Hindlimb muscle (tissue), 1 donor: ENCODE results near the gene MDM2. TPM values are rescaled to one million over a fixed set of nuclear protein-coding genes. Genes with fewer than 3 reads are reported as not detected.
"Not testable (repeated sequence)": the region's sequence is repeated elsewhere in the genome, so short reads cannot be mapped to it uniquely, and the experiment has no call there.

Experiments
- DNase-seq: peaks from one replicate; pipeline ENCODE4 v3.0.0-alpha.2; 2013
- polyA plus RNA-seq: library from polyadenylated mRNA; unstranded; fragments of 120-200 nt; gene quantifications from one replicate; pipeline ENCODE4 v1.2.1, GENCODE V29; 2013; ENCODE audit not compliant: insufficient read length

The MDM2 gene
- polyA plus RNA-seq, 1 donor = 40.7 TPM

DNA sequence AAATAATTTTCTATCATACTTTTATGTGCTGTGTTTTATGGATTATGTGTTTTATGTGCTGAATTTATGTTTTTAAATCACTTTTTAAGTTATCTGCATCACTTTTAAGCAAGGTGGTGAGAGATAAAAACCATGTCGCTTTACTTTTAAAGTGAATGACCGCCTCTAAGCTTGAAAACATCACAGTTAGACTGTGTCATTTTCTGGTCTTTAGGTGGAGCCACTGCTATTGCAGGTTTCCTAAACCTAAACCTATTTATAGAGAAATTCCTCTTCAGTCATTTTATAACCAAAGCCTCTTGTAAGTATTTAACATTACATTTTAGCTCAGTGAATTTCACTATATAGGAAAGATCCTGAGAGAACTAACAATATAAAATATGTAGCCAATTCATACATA is 21.0 kb upstream of the MDM2 start:
- DNase-seq = no peak

DNA sequence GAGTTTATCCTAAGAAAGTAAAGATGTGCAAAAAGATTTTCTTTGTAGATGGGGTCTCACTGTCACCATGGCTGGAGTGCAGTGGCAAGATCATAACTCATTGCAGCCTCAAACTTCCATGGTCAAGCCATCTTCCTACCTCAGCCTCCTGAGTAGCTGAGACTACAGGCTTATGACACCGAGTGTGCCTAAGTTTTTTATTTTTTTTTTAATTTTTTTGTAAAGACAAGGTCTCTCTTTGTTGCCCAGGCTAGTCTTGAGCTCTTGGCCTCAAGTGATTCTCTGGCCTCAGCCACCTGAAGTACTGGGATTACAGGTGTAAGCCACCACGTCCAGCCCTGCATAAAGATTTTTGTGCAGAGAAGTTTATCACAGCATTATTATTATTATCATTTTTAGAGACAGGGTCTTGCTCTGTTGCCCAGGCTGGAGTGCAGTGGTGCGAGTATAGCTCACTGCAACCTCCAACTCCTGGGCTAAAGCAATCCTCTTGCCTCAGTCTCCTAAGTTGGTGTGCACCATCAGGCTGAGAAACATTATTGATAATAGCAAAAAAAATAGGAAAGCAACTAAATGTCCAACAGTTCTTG is 19.3 kb upstream of the MDM2 start:
- no peak for DNase-seq

DNA sequence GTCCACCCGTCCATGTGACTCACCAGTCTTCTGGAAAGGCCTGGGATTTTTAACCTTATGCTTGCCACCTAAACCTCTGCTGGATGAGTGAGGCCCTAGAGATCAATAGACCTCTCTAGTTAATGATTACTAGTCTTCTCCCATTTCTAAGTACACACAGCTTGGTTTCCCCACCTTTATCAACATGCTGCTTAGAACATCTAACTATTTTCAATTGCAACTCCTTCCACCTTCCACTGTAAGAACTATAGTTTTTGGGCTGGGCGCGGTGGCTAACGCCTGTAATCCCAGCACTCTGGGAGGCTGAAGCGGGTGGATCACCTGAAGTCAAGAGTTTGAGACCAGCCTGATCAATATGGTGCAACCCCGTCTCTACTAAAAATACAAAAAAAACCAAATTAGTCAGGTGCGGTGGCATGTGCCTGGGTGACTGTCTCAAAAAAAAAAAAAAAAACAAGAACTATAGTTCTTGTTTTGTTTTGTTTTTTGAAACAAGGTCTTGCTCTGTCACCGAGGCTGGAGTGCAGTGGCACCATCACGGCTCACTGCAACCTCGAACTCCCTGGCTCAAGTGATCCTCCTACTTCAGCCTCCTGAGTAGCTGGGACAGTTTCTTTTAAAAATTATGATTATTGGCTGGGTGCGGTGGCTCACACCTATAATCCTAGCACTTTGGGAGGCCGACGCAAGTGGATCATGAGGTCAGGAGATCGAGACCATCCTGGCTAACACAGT is 18.7 kb upstream of the MDM2 start:
- DNase-seq = no peak

DNA sequence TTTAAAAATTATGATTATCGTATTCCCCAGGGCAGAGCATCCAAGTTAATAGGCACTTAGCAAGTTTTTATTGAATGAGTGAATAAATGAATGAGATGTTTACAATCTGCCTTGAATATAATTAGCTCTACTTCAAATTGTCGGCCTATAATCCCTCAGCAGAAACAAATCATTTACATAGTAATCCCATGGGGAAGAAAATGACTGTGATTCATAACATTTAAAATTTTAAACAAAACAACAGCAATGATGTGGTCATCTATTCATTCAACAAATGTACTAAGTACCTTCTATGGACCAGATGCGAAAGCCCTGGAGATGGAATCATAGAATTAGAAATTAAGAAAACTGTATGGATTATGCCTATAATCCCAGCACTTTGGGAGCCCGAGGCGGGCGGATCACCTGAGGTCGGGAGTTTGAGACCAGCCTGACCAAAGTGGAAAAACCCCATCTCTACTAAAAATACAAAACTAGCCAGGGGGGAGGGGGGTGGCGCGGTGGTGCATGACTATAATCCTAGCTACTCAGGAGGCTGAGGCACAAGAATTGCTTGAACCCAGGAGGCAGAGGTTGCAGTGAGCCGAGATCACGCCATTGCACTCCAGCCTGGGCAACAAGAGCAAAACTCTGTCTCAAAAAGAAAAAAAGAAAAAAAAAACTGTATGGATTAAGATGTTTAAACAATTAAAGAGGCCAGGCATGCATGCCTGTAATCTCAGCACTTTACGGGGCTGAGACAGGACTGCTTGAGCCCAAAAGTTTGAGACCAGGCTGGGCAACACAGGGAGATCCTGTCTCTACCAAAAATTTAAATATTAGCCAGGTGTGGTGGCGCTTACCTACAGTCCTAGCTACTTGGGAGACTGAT is 17.7 kb upstream of the MDM2 start:
- no peak for DNase-seq

DNA sequence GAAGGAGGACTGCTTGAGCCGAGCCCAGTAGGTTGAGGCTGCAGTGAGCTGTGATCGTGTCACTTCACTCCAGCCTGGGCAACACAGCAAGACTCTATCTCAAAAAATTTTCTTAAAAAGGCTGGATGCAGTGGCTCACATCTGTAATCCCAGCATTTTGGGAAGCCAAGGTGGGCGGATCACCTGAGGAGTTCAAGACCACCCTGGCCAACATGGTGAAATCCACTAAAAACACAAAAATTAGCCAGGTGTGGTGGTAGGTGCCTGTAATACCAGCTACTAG is 17.1 kb upstream of the MDM2 start:
- no peak for DNase-seq

DNA sequence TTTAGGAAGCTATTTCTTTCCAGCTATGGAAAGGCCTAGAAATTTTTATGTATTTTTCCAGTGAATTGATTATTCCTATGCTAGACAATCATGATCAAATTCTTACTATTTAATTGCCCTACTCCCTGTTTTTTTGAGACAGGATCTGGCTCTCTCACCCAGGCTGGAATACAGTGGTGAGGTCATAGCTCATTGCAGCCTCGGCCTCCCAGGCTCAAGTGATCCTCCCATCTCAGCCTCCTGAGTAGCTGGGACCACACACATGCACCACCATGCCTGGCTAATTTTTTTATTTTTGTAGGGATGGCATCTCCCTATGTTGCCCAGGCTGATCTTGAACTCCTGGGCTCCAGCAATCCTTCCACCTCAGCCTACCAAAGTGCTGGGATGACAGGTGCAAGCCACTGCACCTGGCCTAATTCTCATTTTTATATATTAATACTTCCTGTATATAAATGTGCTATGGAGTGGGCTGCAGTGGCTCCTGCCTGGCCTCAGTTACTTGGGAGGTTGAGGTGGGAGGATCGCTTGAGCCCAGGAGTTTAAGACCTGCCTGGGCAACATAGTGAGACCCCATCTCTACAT is 16.0 kb upstream of the MDM2 start:
- no peak for DNase-seq

DNA sequence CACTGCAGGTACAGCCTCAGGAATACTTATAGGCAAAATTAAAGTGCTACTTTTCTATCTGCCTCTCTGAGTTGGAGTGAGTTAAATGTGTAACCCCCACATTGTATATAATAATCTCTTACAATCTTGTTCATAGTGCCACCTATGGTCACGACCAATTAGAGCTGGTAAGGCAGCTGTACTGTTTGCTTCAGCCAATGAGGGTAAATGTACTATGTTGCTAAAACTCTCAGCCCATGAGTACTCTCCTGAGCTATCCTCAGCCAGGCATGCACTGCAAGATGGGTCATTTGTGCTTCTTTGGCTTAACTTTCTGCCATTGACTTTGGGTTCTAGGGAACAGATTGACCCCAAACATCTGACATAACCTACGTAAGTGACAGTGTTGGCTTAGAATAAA is 15.0 kb upstream of the MDM2 start:
- DNase-seq = no peak

DNA sequence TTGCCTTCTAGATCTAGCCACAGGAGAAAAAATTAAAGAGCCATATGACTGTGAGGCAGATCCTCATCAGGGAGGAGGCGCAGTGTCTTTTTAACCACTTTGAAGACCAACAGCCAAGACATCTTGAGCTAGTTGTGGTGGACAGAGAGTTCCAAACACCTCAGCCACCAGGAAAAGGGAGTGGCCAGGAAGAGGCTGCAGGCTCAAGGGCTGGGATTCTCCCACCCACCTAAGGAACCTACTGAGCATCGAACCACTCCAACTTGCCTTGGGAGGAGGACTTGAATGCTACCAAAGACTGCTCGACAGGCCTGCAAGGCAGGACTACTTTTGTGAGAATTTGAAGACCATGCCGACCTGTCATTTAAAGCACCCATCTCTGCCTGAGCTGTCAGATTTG is 14.5 kb upstream of the MDM2 start:
- DNase-seq = no peak

DNA sequence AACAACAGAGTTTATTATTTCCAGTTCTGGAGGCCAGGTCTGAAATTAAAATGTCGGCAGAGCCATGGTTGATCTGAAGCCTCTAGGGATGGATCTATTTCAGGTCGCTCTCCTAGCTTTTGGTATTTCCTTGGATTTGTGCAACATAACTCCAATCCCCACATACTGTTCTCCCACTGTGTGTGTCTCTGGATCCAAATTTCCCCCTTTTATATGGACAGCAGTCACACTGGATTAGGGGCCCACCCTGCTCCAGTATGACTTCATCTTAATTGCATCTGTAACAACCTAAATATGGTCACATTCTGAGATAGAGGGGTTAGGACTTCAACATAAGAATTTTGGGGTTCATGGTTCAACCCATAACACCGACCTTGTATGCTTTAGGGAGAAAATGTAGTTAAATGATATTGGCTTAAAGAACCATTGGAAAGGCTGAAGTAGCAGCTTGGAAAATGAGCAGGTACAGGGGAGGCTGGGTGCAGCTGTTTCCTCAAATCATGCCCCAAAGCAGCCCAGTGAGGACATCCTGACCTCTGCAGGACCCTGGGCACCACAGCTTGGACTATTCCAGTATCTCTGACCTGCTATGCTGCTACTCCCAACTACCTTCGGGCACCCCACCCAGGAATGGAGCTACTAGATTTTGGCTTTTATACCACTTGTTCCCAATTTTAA is 13.9 kb upstream of the MDM2 start:
- DNase-seq = no peak

DNA sequence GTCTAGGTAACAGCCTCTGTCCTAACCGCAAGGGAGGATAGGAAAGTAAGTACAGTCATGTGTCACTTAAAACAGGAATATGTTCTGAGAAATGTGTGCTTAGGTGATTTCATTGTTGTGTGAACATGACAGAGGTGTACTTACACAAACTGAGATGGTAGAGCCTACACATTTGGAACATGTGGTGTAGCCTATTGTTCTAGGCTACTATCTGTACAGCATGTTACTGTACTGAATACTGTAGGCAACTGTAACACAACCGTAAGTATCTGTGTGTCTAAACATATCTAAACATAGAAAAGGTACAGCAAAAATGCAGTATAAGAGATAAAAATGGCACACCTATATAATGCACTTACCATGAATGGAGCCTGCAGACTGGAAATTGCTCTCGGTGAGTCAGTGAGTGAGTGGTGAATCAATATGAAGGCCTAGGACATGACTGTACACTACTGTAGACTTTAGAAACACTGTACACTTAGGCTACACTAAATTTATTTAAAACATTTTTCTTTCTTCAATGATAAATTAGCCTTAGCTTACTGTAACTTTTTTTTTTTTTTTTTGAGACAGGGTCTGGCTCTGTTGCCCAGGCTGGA is 13.2 kb upstream of the MDM2 start:
- no peak for DNase-seq

DNA sequence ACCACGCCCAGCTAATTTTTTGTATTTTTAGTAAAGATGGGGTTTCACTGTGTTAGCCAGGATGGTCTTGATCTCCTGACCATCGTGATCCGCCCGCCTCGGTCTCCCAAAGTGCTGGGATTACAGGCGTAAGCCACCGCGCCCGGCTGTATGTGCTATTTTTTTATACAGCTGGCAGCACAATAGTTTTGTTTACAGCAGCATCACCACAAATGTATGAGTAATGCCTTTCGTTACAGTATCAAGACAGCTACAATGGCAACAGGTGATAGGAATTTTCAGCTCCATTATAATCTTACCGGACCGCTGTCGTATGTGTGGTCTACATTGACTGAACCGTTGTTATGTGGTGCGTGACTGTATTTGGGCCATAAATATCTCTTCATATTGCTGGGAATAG is 11.6 kb upstream of the MDM2 start:
- DNase-seq = no peak

DNA sequence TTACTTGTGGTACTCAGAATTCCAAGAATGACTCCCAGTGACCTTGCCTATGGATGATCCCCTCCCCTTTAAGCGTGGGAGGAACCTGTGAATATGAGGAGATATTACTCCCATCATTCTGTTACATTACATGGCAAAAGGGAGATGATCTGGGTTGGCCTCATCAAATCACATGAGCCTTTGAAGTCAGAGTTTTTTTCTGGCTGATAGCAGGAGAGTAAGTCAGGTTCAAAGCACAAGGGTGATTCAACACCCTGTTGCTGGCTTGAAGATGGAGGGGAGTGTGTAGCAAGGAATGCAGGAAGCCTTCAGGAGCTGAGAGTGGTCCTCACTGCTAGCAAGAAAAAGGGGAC is 9.1 kb upstream of the MDM2 start:
- DNase-seq = no peak

DNA sequence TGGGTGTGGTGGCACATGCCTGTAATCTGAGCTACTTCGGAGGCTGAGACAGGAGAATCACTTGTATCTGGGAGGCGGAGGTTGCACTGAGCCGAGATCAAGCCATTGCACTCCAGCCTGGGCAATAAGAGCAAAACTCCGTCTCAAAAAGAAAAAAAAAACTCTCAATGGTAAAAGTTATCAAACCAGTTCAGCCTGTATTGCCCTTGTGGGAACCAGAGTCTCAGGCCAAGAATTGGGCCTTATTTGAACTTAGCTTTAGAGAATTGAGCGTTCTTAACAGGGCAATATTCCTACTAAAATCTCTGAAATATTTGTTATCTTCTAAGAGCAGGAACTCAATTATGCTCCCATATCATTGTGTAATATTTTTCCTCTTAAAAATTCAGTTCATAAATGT is 7.7 kb upstream of the MDM2 start:
- DNase-seq = no peak

DNA sequence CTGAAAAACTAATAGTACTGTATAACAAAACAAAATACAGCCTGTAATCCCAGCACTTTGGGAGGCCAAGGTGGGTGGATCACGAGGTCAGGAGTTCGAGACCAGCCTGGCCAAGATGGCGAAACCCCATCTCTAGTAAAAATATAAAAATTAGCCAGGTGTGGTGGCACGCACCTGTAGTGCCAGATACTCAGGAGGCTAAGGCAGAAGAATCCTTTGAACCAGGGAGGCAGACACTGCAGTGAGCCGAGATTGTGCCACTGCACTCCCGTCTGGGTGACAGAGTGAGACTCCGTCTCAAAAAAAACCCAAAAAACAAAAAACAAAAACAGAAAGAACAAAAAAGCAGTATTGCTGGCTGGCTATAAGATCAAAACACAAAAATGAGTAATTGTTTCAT is 6.9 kb upstream of the MDM2 start:
- DNase-seq = not testable (repeated sequence)

DNA sequence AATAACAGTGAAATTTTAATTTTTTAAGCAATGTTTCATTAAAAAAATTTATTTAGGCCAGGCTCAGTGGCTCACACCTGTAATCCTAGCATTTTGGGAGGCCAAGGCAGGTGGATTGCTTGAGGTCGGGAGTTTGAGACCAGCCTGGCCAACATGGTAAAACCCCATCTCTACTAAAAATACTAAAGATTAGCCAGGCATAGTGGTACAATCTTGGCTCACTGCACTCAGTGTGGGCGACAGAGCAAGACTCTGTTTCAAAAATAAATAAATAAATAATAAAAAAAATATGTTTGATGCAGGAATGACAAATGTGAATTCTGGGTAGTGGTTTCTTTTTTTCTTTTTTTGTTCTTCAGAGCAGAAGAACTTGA is 5.6 kb upstream of the MDM2 start:
- not testable (repeated sequence) for DNase-seq

DNA sequence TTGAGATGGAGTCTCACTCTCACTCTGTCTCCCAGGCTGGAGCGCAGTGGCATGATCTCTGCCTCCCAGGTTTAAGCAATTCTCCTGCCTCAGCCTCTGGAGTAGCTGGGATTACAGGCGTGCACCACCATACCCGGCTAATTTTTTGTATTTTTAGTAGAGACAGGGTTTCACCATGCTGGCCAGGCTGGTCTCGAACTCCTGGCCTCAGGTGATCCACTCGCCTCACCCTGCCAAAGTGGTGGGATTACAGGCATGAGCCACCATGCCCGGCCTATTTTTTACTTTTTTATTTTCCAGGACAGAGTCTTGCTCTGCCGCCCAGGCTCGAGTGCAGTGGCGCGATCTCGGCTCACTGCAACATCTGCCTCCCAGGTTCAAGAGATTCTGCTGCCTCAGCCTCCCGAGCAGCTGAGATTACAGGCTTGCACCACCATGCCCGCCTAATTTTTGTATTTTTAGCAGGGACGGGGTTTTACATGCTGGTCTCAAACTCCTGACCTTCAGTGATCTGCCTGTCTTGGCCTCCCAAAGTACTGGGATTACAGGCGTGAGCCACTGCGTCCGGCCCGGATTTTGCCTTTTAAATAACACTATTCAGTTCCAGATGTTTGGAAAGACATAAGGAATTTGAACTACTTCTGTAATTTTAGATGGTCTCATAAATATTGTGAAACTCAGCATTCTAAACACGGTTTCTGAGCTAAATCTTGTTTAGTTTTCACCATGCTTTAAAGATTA is 4.9 kb upstream of the MDM2 start:
- not testable (repeated sequence) for DNase-seq

DNA sequence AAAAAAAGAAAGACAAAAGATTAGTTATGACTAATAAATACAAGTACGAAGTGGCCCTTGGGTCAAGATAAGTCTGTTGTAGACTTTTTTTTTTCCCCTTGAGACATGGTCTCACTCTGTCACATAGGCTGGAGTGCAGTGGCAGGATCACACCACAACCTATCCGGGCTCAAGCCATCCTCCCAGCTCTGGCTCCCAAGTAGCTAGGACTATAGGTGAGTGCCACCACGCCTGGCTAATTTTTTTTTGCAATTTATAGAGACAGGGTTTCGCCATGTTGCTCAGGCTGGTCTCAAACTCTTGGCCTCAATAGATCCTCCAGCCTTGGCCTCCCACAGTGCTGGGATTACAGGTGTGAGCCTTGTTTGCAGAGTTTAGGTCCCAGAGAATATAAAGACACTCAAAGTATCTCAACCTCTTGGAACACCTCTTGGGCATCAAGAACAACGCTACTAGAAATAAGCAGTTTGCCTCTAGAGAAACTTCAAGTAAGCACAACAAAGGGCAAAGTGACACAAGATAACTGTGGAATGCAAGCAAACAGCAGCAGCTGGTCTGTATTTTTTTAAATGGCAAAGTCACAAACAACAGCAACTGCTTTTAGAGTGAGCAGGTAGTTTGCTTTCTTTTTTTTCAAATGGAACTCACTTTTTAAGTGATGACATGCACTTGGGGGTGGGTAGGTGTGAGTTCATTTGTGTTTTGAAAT is 3.9 kb upstream of the MDM2 start:
- no peak for DNase-seq

DNA sequence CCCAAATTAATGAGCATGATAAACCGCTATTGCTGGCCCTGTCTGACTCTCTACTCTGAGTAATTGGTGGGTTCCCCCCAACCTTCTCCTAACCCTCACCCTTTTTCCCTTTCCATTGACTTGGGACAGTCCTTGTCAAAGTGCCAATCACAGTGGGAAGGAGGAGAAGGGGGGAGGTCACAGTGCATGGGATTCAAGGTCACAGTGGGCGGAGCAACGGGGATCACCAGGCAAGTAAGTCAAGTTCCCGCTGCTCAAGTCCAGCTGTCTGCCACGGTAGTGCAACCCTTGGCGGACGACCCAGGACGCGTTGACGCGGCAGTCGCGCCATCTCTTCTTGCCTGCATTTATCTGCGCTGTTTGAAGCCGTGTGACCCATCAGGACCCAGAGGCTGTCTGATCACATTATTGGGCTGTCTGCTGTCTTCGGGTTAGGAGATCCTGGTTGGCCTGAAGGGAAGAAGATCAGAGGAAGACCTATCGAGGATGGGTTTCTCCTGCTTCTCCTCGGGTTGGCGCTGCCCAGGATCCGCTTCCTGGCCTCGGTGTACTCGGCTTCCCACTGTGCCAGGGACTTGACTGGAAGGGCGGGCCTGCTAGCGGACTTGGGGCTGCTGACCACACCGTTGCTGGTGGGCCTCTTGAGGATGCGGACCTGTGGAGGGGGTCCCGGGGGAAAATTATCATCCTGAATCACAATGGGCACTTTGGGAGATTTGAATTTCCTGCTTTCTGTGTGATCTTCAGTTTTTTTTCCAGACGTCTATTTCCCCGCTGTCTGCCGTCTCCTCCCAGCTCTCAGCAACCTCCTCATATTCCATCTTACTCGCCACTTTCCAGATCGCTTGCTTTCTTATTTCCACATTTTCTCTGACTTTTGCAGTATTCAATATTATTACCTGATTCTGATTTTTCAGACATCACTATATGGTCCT is 3.1 kb upstream of the MDM2 start:
- no peak for DNase-seq

DNA sequence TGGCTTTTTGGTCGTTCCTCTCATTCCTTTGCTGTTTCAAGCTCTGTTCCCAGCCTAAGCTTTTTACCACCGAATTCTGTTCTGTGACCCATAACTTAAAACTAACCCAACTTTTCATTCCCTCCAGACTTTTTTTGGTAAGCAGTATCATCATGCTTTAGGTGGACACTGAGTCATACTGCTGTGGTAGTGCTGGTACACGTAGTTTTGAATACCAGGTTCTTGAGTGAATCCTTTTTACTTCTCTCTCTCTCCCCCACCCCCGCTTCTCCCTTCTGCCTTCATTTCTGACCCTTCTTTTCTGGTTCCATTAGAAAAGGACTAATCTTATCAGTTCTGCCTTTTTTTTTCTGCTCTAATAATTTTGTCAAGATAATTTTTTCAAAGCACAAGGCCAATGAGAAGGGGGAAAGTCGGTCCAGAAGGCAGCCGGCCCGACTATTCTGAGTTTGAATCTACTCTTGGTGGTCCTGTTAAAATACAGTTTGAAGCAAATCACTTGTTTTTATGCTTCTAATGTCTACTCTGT is 2.3 kb upstream of the MDM2 start:
- no peak for DNase-seq
